ENCODE data around the gene OPCML.

DNA sequence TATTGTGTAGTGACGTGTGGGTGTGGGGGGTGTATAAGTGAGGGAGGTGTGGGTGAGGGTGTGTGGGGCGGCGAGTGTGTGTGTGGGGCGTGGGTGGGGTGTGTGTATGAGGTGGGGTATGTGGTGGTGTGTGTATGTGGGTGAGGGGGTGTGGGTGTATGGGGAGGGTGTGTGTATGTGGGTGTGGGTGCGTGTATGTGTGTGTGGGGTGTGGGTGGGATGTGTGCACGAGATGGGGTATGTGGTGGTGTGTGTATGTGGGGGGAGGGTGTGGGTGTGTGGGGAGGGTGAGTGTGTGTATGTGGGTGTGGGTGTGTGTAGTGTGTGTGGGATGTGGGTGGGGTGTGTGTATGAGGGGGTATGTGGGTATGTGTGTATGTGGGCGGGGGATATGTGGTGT lies 205.5 kb downstream of the OPCML start:
- TF ChIP-seq, protein P1, sequence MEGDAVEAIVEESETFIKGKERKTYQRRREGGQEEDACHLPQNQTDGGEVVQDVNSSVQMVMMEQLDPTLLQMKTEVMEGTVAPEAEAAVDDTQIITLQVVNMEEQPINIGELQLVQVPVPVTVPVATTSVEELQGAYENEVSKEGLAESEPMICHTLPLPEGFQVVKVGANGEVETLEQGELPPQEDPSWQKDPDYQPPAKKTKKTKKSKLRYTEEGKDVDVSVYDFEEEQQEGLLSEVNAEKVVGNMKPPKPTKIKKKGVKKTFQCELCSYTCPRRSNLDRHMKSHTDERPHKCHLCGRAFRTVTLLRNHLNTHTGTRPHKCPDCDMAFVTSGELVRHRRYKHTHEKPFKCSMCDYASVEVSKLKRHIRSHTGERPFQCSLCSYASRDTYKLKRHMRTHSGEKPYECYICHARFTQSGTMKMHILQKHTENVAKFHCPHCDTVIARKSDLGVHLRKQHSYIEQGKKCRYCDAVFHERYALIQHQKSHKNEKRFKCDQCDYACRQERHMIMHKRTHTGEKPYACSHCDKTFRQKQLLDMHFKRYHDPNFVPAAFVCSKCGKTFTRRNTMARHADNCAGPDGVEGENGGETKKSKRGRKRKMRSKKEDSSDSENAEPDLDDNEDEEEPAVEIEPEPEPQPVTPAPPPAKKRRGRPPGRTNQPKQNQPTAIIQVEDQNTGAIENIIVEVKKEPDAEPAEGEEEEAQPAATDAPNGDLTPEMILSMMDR (conservative IDR thresholded peaks at IDR 0.05 in 1 of 2, IDR thresholded peaks at IDR 0.05 in 1 of 2; ENCODE audit: low read depth in 1 of 2, low read length in 2 of 2) = no peak
- TF ChIP-seq EZH2 (IDR thresholded peaks at IDR 0.05; ENCODE audit: low read length, missing control alignments) = no peak
